A673 (cell line): ENCODE results near the gene ACER1.
"Not testable (repeated sequence)": the region's sequence is repeated elsewhere in the genome, so short reads cannot be mapped to it uniquely, and the experiment has no call there.

Source experiments
- EZH2 ChIP-seq: fragments of 200-600 bp; sonication (generic); IDR thresholded peaks from 2 replicates; pipeline ENCODE4 v1.6.1; 2017; ENCODE audit warnings: borderline replicate concordance, low read depth, mild to moderate bottlenecking, mixed read lengths, antibody characterized with exemption, low read length; ENCODE audit not compliant: poor library complexity, severe bottlenecking
- TF ChIP-seq, protein P1 (sequence below): fragments of 300-800, 200-600 bp; sonication (generic); conservative IDR thresholded peaks from 2 replicates; pipeline ENCODE4 v1.5.1; 2017; ENCODE audit warnings: low read depth, mild to moderate bottlenecking, antibody characterized with exemption, low read length, moderate library complexity, mixed read lengths

DNA sequence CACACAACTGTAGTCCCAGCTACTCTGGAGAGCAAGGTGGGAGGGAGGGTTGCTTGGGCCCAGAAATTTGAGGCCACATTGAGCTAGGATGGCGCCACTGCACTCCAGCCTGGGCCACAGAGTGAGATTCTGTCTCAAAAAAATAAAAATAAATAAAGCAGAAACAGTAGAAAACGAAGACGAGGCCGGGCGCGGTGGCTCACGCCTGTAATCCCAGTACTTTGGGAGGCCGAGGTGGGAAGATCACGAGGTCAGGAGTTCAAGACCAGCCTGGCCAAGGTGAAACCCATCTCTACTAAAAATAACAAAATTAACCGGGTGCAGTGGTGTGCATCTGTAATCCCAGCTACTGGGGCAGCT is 27.4 kb upstream of the ACER1 start:
- TF ChIP-seq, protein P1, sequence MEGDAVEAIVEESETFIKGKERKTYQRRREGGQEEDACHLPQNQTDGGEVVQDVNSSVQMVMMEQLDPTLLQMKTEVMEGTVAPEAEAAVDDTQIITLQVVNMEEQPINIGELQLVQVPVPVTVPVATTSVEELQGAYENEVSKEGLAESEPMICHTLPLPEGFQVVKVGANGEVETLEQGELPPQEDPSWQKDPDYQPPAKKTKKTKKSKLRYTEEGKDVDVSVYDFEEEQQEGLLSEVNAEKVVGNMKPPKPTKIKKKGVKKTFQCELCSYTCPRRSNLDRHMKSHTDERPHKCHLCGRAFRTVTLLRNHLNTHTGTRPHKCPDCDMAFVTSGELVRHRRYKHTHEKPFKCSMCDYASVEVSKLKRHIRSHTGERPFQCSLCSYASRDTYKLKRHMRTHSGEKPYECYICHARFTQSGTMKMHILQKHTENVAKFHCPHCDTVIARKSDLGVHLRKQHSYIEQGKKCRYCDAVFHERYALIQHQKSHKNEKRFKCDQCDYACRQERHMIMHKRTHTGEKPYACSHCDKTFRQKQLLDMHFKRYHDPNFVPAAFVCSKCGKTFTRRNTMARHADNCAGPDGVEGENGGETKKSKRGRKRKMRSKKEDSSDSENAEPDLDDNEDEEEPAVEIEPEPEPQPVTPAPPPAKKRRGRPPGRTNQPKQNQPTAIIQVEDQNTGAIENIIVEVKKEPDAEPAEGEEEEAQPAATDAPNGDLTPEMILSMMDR: not testable (repeated sequence)
- TF ChIP-seq EZH2: not testable (repeated sequence)
